Activated CD4-positive, alpha-beta memory T cell treated with anti-CD3 and anti-CD28 coated beads for 36 hours (primary cell): Measurements from ENCODE around the gene ZNF292. TPM values are rescaled to one million over a fixed set of nuclear protein-coding genes. Genes with fewer than 3 reads are reported as not detected.
"Not testable (repeated sequence)": the region's sequence is repeated elsewhere in the genome, so short reads cannot be mapped to it uniquely, and the experiment has no call there.

ENCODE experiments used
- CTCF ChIA-PET: fragments of 350-600 bp; sonication (Branson Sonifier 250); formaldehyde crosslinking; loops from one replicate; lab custom pipeline; 2021; ENCODE audit warnings: antibody characterized with exemption, inconsistent platforms; lab: Charles Lee
- POLR2A ChIA-PET: fragments of 350-600 bp; sonication (Branson Sonifier 250); formaldehyde crosslinking; loops from one replicate; lab custom pipeline; 2021; ENCODE audit warnings: antibody characterized with exemption; lab: Charles Lee
- DNase-seq: peaks from one replicate; pipeline ENCODE4 v3.0.0-alpha.2; 2020
- H3K27ac Mint-ChIP-seq: one replicate; pipeline ENCODE4 v1.8.0; 2021; ENCODE audit warnings: mixed read lengths
- H3K27me3 Mint-ChIP-seq: one replicate; pipeline ENCODE4 v1.8.0; 2021; ENCODE audit warnings: mixed read lengths
- H3K36me3 Mint-ChIP-seq: one replicate; pipeline ENCODE4 v1.8.0; 2021; ENCODE audit warnings: mixed read lengths
- H3K4me1 Mint-ChIP-seq: one replicate; pipeline ENCODE4 v1.8.0; 2021; ENCODE audit warnings: low read depth, mixed read lengths
- H3K4me3 Mint-ChIP-seq: one replicate; pipeline ENCODE4 v1.8.0; 2021; ENCODE audit warnings: mild to moderate bottlenecking, mixed read lengths
- H3K9me3 Mint-ChIP-seq: one replicate; pipeline ENCODE4 v1.8.0; 2021; ENCODE audit warnings: mixed read lengths
- intact Hi-C: fragments of 100-400 bp; cut with micrococcal nuclease; formaldehyde crosslinking; loops from one replicate; pipeline ENCODE4 v1.15.1; 2023
- total RNA-seq, 2 experiments: library from RNA; stranded (reverse); gene quantifications; one replicate each; pipeline ENCODE4 v1.2.3, GENCODE V29; 2021

Gene ZNF292
- total RNA-seq, 2 experiments from 2014 or later = 51.9 to 52.5 TPM

- Mint-ChIP-seq H3K36me3 (no peaks in the 10 kb centered on the region), H3K4me1 (peaks cover 9% of the 10 kb centered on the region), H3K4me3 (no peak overlapping the region), H3K9me3 (no peaks in the 10 kb centered on the region), H3K27me3 (no peaks in the 10 kb centered on the region), H3K27ac (no peak overlapping the region)
- POLR2A ChIA-PET = no interaction called here
- no peak for DNase-seq
- CTCF ChIA-PET = interaction anchor here (1.0 to 1.5 kb wide), 3 partner anchors 138 to 198 kb away, joined by 3 to 7 read pairs (median 4); no protein-coding TSS in a partner anchor
- intact Hi-C loops = loop anchor here (5.0 kb wide), 1 partner anchor 45 kb away; the partner anchor contains the start of gene SMIM8
Measured at GRCh38 chr6:87277123-87277522, 121.8 kb downstream of the ZNF292 start.

- peaks cover 9% of the 10 kb centered on the region for H3K4me1 Mint-ChIP-seq
- ChIA-PET CTCF (interaction anchor here (0.5 kb wide), 1 partner anchor 41 kb away, joined by 3 read pairs; no protein-coding TSS in a partner anchor), POLR2A (interaction anchor here (0.6 kb wide), 1 partner anchor 99 kb away, joined by 3 read pairs; no protein-coding TSS in a partner anchor)
- no peaks in the 10 kb centered on the region for H3K27me3 Mint-ChIP-seq
- H3K4me3 Mint-ChIP-seq = no peak overlapping the region
- intact Hi-C loops = loop anchor here (5.0 kb wide), 1 partner anchor 43 kb away; the partner anchor contains the start of gene SMIM8
- H3K36me3 Mint-ChIP-seq = no peaks in the 10 kb centered on the region
- H3K9me3 Mint-ChIP-seq = no peaks in the 10 kb centered on the region
- DNase-seq = no peak
- no peak overlapping the region for H3K27ac Mint-ChIP-seq
Measured at GRCh38 chr6:87279196-87279595, 123.8 kb downstream of the ZNF292 start.

GRCh38 chr6:87281426-87281825 lies 126.1 kb downstream of the ZNF292 start:
- Mint-ChIP-seq H3K4me1 (peaks cover 9% of the 10 kb centered on the region), H3K36me3 (no peaks in the 10 kb centered on the region), H3K4me3 (no peak overlapping the region), H3K27me3 (no peaks in the 10 kb centered on the region), H3K9me3 (no peaks in the 10 kb centered on the region), H3K27ac (no peak overlapping the region)
- CTCF ChIA-PET = interaction anchor here (1.0 kb wide), 1 partner anchor 142 kb away, joined by 3 read pairs; no protein-coding TSS in a partner anchor
- POLR2A ChIA-PET = no interaction called here
- intact Hi-C loops = no loop called here
- DNase-seq = no peak

- H3K27me3 Mint-ChIP-seq = no peaks in the 10 kb centered on the region
- CTCF ChIA-PET = no interaction called here
- H3K4me3 Mint-ChIP-seq = no peak overlapping the region
- intact Hi-C loops = no loop called here
- POLR2A ChIA-PET = no interaction called here
- H3K36me3 Mint-ChIP-seq = no peaks in the 10 kb centered on the region
- no peak for DNase-seq
- H3K27ac Mint-ChIP-seq = no peak overlapping the region
- H3K4me1 Mint-ChIP-seq = peaks cover 9% of the 10 kb centered on the region
- no peaks in the 10 kb centered on the region for H3K9me3 Mint-ChIP-seq
Measured at GRCh38 chr6:87282743-87283142, 127.4 kb downstream of the ZNF292 start.

GRCh38 chr6:87283461-87283860 lies 128.1 kb downstream of the ZNF292 start:
- no peak for DNase-seq
- Mint-ChIP-seq H3K4me1 (peaks cover 9% of the 10 kb centered on the region), H3K27me3 (no peaks in the 10 kb centered on the region), H3K27ac (no peak overlapping the region), H3K9me3 (no peaks in the 10 kb centered on the region), H3K36me3 (no peaks in the 10 kb centered on the region), H3K4me3 (no peak overlapping the region)
- CTCF ChIA-PET = no interaction called here
- intact Hi-C loops = no loop called here
- POLR2A ChIA-PET = interaction anchor here (0.6 kb wide), 1 partner anchor 1331 kb away, joined by 4 read pairs; no protein-coding TSS in a partner anchor

DNA sequence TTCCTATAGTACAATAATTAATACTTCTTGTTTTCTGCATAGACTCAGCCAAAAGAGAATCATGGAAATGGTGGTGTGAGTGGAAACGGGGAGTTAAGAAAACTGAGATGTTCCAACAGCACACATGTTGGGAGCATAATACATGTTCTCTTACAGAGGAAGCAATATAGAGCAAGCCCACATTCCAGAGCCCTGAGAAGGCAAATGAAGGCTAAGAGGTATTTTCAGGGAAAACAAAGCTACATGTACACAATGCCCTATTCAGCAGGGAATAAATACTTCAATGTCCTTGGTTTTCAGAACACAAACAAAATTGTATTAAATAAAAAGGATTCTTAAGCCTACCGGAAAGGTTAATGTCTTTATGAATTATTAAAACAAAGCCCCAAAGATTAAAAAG lies 131.9 kb downstream of the ZNF292 start:
- CTCF ChIA-PET = no interaction called here

DNA sequence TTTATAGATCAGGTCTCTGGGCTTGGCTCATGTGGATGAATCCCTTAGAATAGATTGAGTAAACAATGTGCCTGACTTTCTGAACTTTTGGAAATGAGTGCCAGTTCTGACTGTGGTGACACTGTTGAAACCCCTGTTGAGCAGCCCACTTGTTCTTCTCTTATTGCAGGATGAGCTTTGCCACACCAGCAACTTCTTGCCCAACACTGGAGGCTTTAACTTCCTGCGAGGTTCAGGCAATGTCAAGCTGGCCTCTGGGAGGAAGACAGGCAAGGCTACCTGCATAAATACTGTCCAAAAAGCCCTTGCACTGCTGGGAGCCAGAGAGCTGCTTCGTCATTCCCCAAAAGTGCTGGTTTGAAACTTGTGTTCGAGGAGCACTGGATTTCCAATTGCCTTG lies 134.2 kb downstream of the ZNF292 start:
- ChIA-PET CTCF (no interaction called here), POLR2A (no interaction called here)
- no peaks in the 10 kb centered on the region for H3K4me1 Mint-ChIP-seq
- no peak for DNase-seq
- H3K36me3 Mint-ChIP-seq = no peaks in the 10 kb centered on the region
- no peaks in the 10 kb centered on the region for H3K9me3 Mint-ChIP-seq
- intact Hi-C loops = no loop called here
- H3K27ac Mint-ChIP-seq = no peak overlapping the region
- H3K27me3 Mint-ChIP-seq = peaks cover 8% of the 10 kb centered on the region
- no peak overlapping the region for H3K4me3 Mint-ChIP-seq

More for the DNA sequence above, 131.9 kb downstream of the ZNF292 start:
- no peak overlapping the region for H3K4me3 Mint-ChIP-seq
- POLR2A ChIA-PET = no interaction called here
- no peak overlapping the region for H3K27ac Mint-ChIP-seq
- no peaks in the 10 kb centered on the region for H3K9me3 Mint-ChIP-seq
- H3K4me1 Mint-ChIP-seq = no peaks in the 10 kb centered on the region
- intact Hi-C loops = no loop called here
- no peaks in the 10 kb centered on the region for H3K36me3 Mint-ChIP-seq
- H3K27me3 Mint-ChIP-seq = peaks cover 3% of the 10 kb centered on the region
- DNase-seq = no peak

DNA sequence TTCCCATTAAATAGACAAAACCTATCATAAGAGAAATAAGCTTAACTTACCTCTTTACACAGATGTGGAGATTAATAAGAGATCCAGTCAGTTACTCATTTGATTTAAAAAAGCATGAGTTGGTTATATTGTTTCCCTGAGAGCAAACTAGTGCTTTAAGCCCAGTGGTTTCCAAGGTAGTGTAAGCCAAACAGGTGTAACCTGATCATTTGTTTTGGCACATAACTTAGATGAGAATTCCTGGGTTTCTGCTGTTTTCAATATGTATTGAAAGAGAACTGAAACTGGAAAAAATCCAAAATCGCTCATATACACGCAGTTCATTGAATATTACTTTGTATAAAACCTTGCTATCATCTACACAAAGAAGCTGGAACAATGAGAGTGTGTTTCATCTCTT lies 136.5 kb downstream of the ZNF292 start:
- Mint-ChIP-seq H3K36me3 (no peaks in the 10 kb centered on the region), H3K27me3 (peaks cover 19% of the 10 kb centered on the region), H3K4me1 (no peaks in the 10 kb centered on the region), H3K9me3 (no peaks in the 10 kb centered on the region), H3K27ac (no peak overlapping the region), H3K4me3 (no peak overlapping the region)
- ChIA-PET CTCF (no interaction called here), POLR2A (interaction anchor here (0.9 kb wide), 1 partner anchor 26 kb away, joined by 3 read pairs; no protein-coding TSS in a partner anchor)
- DNase-seq = no peak
- intact Hi-C loops = no loop called here

DNA sequence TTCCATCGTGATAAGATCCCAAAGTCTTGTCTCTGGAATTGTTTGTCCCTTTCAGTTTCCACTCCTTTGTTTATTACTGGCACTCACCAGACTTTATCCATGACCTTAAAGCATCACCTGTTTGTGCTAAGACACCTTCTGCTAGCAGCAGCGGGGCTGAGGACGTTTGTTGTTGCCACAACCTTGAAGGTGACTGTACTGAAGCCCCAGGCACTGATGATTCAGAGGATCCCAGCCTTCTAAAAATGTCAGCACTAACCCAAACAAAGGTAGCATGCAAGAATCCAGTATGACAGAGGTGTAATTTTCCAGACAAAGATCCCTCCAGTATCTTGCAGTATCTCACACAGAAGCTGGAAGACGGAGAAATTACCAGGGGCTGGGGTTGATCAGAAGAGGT lies 138.2 kb downstream of the ZNF292 start:
- Mint-ChIP-seq H3K4me3 (no peak overlapping the region), H3K27me3 (peaks cover 29% of the 10 kb centered on the region), H3K36me3 (no peaks in the 10 kb centered on the region), H3K27ac (no peak overlapping the region), H3K9me3 (no peaks in the 10 kb centered on the region), H3K4me1 (no peaks in the 10 kb centered on the region)
- DNase-seq = no peak
- intact Hi-C loops = no loop called here
- POLR2A ChIA-PET = no interaction called here
- CTCF ChIA-PET = no interaction called here

- Mint-ChIP-seq H3K27me3 (peaks cover 47% of the 10 kb centered on the region), H3K9me3 (peaks cover under 1% of the 10 kb centered on the region), H3K4me1 (no peaks in the 10 kb centered on the region), H3K27ac (no peak overlapping the region), H3K36me3 (no peaks in the 10 kb centered on the region), H3K4me3 (no peak overlapping the region)
- no peak for DNase-seq
- ChIA-PET POLR2A (no interaction called here), CTCF (no interaction called here)
- intact Hi-C loops = no loop called here
Measured at GRCh38 chr6:87297119-87297518, 141.8 kb downstream of the ZNF292 start.

GRCh38 chr6:87301277-87301676 lies 145.9 kb downstream of the ZNF292 start:
- DNase-seq, H3K27ac Mint-ChIP-seq, H3K36me3 Mint-ChIP-seq, H3K9me3 Mint-ChIP-seq, H3K4me3 Mint-ChIP-seq, H3K4me1 Mint-ChIP-seq, intact Hi-C loops: not testable (repeated sequence)
- H3K27me3 Mint-ChIP-seq = peaks cover 42% of the 10 kb centered on the region
- POLR2A ChIA-PET = interaction anchor here (0.6 kb wide), 1 partner anchor 428 kb away, joined by 3 read pairs; no protein-coding TSS in a partner anchor
- CTCF ChIA-PET = interaction anchor here (1.4 kb wide), 1 partner anchor 21 kb away, joined by 3 read pairs; no protein-coding TSS in a partner anchor

DNA sequence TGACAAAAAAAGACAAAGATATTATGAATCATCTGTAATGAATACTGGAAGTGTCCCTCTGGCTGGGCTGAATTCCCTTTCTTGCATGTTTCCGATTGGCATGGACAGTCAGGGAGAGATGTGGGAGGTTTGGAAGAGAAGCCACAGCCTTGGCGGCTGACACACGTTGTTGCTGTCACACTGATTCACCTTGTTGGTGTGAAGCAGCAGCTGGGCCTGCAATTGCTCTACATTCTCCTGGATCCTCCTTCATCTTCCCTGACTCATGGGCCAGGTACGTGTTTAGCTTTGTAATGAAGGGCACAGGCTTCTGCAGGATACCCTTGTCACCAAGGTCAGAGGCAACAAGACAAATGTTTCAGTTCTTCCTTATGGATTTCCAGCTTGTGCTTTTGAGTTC lies 153.6 kb downstream of the ZNF292 start:
- Mint-ChIP-seq H3K4me3 (no peak overlapping the region), H3K4me1 (no peaks in the 10 kb centered on the region), H3K9me3 (peaks cover 3% of the 10 kb centered on the region), H3K27me3 (peaks cover 9% of the 10 kb centered on the region), H3K36me3 (no peaks in the 10 kb centered on the region), H3K27ac (no peak overlapping the region)
- DNase-seq = no peak
- intact Hi-C loops = no loop called here
- CTCF ChIA-PET = no interaction called here
- POLR2A ChIA-PET = no interaction called here

- Mint-ChIP-seq H3K36me3 (no peaks in the 10 kb centered on the region), H3K4me3 (no peak overlapping the region), H3K9me3 (no peaks in the 10 kb centered on the region), H3K4me1 (no peaks in the 10 kb centered on the region), H3K27me3 (peaks cover 11% of the 10 kb centered on the region), H3K27ac (no peak overlapping the region)
- POLR2A ChIA-PET = no interaction called here
- DNase-seq = no peak
- intact Hi-C loops = no loop called here
- CTCF ChIA-PET = interaction anchor here (0.9 to 1.7 kb wide), 2 partner anchors 9 to 174 kb away, joined by 5 to 7 read pairs; no protein-coding TSS in a partner anchor
Measured at GRCh38 chr6:87312860-87313259, 157.5 kb downstream of the ZNF292 start.
